HT-29 (cell line): ENCODE measurements around the gene CD109. TPM values are rescaled to one million over a fixed set of nuclear protein-coding genes. Genes with fewer than 3 reads are reported as not detected.
A peak's percentile ranks its signal among the peaks of the same experiment; 100 is the strongest.

Source experiments
- DNase-seq: peaks from one replicate; pipeline ENCODE4 v3.0.0-alpha.2; 2015; ENCODE audit warnings: low spot score
- total RNA-seq: library from RNA; depleted of rRNA; stranded (reverse); fragments of >200 nt; shearing (Covaris generic); gene quantifications from 2 replicates; pipeline ENCODE4 v1.2.3, GENCODE V29; 2014

The CD109 gene
- total RNA-seq, 1 experiment from 2014 or later, result not detected

DNA sequence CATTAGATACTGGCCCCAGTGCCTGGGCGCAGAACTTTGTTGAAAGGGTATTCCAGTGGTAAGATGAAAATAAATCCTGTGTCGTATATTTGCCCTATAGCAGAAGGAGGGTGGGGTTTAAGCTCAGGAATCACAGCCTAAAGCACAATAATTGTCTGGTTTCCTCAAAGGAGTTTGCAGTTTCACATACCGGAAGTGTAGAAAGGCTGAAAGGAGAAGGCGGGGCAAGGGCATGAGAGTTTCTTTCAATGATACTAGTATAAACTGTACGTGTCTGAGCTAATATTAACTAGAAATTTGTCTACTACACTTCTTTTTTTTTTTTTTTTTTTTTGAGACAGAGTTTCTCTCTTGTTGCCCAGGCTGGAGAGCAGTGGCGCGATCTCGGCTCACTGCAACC is 29.2 kb downstream of the CD109 start:
- peak; percentile 40 for DNase-seq

DNA sequence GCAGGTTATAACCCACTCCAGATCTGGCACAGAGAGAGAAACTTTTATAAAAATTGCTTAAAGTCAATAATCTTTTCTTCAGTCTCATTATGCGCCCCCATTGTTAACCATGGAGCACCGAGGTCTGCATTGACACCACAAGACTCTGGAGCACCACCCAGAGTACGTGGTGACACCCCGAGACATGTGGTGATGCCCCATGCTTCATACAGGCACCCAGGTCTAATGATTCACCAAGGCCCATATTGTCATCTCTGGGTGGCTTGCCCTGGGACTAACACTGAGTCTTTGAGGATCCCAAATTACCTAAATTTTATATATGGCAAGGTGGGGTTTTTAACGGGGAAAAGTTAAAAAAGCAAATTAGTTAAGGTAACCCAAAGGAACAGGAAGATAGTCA is 31.1 kb downstream of the CD109 start:
- DNase-seq, result no peak

DNA sequence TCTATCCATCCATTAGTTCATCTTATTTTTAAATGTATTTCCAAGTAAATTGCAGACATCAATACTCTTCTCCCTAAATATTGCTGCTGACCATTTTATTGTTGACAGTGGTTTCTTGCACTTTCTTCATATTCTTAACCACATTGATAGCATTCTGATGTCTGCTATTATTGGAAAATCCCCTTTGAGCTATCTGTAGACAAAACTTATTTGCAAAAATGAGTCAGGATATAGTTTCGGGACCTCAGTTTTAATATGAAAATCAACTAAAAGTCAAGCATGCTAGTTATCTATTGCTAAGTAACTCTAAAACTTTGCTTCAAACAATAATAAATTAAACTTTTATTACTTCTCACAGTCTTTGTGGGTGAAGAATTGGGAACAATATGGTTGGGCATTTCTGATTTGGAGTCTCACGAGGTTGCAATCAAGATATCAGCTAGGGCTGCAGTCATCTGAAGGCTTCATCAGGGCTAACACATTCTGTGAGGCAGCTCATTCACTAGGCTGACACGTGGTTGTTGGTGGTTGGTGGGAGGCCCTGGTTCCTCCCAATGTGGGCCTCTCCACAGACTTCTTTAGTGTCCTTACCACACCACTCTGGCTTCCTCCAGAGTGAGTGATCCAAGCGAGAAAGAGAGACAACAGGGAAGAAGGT is 32.7 kb downstream of the CD109 start:
- DNase-seq, result no peak

DNA sequence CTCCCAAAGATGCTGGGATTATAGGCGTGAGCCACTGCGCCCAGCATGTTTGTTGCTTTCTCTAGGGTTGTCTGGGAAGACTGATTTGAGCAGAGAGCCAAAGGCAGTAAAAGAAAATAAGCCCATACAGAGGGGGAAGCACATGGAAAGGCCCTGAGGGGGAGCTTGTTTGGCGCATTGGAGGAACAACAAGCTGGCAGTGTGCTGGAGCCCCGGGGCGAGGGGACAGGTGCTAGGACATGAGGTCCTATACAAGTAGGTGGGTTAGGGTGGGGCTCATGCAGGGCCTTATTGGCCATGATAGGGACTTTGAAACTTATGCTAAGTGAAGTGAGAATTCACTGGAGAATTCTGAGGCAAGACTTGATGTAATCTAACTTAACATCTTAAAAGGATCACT is 35.3 kb downstream of the CD109 start:
- DNase-seq, result no peak

DNA sequence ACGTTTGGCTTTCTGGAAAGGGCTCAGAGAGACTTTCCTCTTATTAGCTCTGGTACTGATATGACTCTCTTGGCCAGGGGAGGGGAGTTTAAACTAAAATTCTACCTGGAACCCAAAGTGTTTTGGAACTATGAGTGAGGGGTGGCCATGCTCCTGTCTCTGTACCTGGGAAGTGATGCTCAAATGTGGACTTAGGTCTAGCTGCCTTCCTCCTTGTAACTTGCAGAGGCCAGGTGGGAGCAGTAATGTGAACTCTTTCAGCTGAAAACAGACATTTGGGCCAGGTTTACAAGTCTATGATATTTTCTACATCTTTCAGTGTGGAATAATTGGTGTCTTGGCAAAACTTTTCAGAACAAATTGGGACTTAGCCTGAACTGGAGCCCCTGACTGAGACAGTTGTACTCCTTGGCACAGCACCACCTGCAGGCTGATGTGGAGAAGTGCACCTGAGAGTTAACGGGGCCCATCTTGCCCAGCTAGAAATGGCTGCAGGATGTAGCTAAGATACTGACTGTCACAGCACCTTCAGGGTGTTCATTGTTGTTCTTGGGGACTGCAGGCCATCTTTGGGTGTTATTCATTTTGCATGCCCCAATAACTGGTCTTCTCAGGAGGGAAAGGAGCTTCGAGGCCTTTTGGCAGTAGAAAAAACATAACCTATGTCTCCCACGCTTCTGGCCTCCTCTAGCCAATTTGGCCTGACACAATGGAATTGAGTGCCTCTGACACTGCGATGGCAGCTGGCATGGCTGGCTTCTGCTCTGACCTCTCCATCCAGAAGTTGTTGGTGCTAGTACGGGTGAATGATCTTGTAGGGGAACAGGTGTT is 37.1 kb downstream of the CD109 start:
- peak; percentile 82 for DNase-seq

DNA sequence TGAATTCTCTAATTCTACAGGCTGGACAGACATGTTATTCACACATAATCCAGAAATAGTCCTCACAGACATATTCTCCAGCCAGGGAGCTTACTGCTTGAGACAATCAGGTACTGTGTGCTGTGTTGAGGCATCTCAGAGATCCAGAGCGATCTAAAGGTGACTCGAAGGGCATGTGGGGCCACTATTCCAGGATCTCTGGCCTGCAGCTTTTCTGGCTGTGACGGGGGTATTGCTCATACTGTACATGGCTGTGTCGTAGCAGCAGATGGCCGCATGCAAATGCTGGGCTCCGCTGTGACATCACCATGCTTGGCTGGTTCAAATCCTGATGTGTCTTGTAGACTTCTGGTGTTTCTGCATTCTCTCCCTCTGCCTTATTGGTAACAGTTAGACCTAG is 37.8 kb downstream of the CD109 start:
- no peak for DNase-seq

DNA sequence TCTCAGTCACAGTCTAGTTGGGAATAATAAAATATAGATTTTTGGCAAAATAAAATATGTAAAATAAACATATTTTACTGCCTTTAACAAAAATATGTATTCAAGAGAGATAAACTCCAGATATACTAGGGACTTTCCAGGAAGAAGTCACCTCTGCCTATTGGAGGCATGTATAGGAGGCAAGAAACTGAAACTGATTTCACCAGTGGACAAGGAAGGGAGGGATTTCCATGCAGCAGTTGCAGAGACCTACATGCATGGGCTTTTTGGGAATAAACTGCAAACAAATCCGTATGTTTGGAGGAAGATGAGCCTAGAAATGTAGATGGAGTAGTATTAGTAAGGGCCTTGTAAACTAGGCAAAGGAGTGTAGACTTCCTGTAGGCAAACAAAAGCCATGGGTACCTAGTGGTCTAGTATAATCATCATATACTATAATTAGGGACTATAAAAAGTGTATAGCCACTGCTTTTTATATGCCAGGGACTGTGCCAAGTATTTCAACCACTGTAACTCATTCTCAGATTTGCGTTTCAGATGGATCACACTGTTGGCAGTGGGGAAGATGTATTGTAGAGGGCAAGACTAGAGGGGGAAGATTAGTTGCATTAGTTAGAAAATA is 38.9 kb downstream of the CD109 start:
- DNase-seq, result no peak

DNA sequence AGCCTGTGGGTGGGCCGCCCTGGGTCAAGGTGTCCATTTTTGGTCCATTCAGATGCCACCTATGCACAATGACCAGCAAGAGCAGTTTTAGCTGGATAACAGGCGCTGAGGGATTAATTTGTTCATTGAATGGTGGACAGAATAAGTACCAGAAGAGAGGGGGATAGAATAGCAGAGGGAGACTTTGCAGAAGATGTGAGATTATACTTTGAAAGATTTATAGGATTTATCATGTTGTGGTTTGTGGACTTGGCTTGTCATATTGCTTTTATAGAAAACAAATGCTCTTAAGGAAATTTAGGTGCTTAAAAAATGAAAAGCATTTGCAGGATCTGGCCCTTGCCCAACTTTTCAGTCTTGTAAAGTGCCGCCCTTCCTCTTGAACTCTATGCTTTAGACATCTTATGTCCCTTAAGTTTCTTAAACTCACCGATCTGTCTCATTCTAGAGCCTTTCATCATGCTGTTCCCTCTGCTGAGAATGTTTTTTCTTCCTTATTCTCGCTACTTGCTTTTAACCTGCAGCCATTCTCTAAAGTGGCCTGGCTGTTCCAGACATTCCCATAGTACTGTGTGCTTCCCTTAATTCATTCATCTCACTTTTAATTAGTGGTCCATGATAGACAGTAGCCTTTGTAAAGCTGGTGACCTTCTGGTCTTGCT is 42.5 kb downstream of the CD109 start:
- DNase-seq, result peak; percentile 7

DNA sequence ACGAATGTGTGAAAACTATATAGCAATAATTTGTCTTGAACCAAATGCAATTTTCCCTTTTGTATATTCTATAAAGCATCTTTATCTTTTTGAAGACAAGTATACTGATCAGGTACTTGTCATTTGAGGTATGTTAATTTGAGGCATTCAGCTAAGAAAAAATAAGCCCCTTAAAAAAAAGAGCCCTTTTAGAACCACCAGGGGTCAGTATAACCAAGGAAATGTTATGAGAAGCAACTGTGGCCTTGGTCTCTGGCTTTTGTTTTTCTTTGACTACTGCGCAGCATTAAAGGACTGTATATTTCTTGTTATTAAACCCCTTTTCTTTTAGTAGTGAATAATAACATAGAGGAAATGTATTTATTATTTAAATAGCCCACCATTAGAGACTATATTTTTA is 43.1 kb downstream of the CD109 start:
- peak; percentile 77 for DNase-seq

DNA sequence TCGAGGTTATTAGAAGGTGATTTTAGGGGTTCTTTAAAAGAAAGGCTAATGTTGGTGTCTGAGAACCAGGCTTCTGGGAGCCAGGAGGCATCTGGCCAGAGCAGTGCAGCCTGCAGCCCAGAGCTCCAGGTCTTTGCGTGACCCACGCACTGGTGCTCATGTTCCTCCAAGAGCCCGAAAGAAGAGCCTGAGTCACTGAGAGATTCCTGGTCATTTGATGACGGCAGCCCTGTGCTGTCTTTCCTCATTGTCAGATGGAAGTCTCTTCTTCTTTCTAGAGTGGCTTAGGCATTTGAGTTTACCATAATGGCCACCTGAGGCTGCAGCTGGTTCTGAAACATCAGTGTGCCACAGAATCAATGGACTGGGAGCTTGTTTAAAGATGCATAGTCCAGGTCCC is 46.4 kb downstream of the CD109 start:
- DNase-seq, result no peak

DNA sequence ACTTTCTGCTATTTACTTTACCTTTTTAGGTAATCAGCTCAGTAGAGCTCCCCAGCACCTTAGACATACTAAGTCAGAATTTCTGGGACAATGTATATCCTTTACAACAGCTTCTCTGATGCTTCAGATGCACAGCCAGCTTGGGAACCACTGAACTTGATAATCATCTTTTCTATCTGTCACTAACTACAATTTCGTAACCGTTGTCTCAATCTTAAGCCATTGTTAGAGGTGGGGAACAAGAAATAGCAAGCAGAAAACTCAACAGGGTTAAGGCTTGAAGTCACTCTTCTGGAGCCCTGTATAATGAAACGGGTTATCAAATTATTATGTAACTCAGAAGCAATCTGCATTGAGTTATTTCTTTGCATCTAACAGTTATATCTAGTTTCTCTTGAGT is 47.1 kb downstream of the CD109 start:
- DNase-seq, result no peak

DNA sequence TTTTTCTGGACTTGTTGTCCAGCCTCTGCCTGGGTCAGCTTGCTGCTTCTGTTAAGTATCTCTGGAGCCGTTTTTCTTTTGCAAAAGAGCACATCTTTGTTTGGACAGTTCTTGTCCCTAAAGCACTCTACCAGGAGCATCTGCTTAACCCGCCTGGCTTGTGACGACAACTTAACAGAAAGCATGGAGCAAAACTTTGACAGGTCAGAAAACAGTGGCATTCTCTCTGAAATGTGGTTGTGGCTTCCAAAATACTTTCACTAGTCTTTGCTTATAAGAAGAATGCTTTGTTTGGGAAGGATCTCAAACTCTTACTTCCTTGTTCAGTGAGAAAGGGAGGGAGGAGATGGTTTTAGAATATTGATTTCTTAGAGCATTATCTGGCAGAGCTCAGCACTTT is 47.6 kb downstream of the CD109 start:
- no peak for DNase-seq

DNA sequence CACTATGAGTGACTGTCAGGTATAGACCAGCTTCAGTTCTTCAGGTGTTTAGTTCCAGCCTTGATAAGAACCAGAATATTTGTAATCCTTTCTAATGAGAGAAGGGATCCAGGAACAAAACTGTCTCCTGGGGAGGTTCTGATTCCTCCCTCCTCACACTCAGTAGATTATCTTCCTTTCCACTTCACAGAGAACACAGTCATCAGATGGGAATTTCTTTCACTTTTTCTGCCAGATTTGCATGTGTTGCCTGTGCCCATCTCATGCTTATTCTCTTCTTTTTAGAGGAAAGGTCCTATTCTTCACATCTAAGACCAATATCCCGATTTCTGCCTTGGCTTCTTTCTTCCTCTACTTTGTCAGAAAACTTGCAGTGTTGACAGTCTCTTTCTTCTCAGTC is 50.8 kb downstream of the CD109 start:
- DNase-seq, result no peak

DNA sequence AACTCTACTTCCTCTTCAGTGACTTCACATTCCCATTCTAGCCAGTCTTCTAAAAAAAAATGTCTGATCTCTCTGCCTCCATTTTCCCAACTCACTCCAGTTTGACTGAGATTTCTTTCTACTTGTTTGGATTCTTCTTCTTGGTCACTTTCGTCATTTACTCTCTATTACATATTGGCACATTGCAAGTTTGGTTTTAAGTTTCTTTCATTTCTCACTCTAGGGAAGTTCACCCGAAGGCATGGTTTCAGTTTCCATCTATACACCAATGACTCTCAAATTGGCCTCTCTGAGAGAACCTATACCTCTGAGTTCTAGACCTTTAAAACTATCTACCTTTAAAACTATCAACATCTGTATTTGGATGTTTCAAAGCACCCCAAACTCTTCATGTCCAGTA is 51.3 kb downstream of the CD109 start:
- no peak for DNase-seq

DNA sequence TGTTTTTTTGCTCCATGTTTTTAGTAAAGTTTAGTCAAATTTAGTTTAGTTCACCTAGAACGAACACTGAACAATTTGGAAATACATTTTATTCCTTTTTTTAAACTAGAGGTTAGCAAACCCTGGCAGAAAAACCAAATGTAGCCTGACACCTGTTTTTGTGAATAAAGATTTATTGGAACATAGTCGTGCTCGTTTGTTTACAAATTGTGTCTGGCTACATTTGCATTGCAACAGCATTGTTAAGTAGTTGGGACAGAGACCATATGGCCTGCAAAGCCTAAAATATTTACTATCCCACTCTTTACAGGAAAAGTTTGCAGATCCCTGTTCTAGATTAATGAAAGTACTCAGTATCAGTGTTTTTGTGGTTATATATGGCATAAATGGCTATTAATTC is 56.9 kb downstream of the CD109 start:
- DNase-seq, result no peak

DNA sequence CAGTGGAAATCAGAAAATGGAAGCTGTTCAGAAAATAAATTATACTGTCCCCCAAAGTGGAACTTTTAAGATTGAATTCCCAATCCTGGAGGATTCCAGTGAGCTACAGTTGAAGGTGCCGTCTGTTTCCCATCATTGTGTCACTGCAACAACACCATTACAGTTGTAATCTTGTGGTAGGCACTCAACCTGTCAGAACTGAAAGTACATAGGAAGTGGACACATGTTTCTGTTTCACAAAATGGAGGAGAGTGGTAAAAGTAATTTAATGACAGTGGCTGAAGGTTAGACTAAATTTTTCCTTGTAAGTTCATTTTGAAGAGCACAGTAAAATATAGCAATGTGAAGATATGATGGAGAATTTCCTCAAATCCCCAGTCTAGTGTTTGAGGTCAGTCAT is 70.0 kb downstream of the CD109 start:
- DNase-seq, result no peak

DNA sequence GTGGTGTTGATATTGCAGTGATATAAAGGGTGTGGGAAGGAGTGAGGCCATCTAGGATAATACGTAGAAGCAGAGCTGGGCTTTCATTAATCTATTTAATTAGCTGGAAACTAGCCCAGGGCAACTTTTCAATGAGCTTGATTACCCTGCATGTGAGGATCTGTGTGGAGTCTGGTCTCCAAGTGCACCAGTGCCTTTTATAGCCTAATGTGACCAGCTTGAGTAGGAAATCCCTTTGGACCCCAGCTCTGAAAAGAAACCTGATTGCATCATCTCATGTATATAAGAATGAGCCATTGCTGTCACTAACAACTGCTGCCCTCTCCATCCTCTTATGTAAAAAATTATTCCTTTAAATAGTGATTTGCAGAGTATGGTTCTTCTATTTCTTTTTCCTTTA is 72.6 kb downstream of the CD109 start:
- no peak for DNase-seq

DNA sequence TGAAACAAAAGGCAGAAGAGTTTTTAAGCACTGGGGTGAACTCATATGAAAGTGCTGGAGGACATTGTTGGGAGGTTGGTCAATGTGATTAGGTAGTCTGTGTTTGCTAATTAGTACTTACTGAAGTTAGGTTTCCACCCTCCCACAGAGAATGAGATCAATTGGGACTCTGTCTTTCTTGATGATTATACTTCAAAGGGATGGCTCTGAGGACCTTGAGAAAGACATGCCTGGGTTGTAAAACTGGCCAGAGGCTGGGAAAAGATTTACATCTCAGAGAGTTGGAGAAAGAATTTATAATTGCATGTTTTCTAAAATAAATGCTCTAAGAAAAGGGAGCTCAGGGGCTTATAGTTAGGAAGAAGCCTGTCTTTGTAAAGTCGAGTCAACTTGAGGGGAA is 74.0 kb downstream of the CD109 start:
- no peak for DNase-seq

DNA sequence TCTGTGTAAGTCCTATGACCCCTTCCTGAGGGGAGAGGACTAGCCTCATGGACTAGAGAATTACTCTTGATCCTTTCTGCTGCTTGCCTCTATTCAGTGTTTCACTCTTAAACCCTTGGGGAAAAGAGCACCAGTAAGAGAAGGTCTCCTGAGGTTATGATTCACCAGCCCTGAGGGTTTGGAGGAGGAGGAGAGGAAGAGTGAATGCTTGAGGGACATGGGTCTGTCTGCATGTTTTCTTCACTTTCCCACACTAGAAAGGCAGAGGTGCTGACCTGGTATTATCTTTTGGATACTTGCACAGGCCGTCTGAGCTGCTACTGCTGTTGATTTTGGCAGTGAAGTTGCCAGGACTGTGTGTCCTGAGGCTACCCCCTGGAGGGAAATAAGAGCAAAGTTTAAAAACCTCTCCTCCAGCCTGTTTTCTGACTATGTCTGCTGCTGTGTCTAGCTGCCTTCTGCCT is 78.3 kb downstream of the CD109 start:
- no peak for DNase-seq

DNA sequence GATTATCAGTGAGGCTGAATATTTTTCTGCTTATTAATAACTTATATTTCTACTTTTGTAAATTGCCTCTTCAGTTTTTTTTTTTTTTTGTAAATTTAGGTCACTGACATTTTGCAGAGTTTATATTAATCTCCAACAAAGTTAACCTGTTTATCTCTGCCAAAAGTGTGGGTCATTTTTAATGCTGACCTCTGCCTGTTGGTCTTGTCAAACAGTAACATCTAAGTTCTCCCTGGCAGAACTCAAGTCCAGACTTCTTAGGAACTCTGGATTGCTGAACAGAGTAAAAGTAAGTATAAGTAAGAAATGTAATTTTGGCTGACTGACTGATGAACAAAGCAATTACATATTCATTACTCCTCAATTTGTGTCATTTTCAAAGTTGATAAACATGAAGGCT is 83.9 kb downstream of the CD109 start:
- no peak for DNase-seq

DNA sequence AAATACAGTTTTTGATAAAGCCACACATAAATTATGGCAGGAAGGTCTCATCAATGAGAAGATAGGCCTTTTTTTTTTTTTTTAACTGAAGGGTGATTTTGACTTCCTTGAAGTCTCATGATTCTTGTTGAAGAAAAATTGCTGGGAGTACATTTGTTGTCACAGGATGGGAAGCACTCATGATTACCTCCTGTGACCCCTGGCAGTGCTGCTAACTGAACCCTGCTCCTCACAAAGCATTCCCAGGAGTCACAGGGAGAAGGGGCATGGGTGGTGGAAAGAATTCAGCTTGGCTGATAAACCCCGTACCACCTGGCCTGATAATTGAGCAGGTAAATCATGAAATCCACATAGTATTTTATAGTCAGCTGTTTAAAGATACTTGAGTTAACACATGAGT is 86.9 kb downstream of the CD109 start:
- no peak for DNase-seq
